Astrocyte of the hippocampus (primary cell): Measurements from ENCODE around the gene GDPD4.

Experiments used
- DNase-seq: peaks from one replicate; pipeline ENCODE4 v3.0.0; 2011; ENCODE audit warnings: low read depth, low spot score

GDPD4 gene

GRCh38 chr11:77244277-77245027 is 57.0 kb downstream of the GDPD4 start:
- peak; percentile 34 for DNase-seq

DNA sequence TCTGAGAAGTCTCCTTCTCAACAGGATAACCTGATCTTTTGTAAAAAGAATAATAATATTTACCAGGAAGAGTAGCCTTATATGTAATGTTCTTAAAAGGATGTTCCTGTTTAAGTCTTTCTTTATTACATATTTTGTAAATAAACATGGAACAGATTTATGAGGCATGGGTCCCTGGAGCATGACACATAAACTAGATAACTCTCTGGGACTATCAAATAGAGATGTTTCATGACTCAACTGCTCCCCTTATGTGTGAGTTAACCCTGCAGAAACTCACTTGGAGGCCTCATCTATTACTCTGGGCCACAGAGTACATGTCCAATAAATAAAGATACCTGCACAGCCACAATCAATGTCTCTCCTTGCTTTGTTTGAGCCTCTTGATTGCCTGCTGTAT is 64.6 kb downstream of the GDPD4 start:
- no peak for DNase-seq

DNA sequence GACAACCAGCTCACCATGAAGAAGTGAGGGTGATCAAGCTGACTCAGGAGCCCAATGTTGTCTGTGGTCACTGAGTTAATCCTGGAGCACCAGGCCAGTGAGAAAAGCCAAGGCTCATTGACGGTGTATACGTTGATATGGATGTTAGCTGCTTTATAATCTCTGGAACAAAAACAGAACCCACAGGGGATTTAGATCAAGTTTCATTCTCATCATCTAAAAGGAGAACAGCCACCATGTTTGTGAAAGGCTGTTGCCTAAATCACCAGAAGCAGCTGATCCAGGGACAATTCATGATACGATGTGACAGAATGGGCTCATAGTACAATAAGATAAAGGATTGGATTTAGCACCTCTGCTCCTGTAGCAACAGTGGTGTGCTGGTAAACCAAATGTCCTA is 68.5 kb downstream of the GDPD4 start:
- DNase-seq: no peak

GRCh38 chr11:77232242-77232641 is 69.2 kb downstream of the GDPD4 start:
- no peak for DNase-seq

DNA sequence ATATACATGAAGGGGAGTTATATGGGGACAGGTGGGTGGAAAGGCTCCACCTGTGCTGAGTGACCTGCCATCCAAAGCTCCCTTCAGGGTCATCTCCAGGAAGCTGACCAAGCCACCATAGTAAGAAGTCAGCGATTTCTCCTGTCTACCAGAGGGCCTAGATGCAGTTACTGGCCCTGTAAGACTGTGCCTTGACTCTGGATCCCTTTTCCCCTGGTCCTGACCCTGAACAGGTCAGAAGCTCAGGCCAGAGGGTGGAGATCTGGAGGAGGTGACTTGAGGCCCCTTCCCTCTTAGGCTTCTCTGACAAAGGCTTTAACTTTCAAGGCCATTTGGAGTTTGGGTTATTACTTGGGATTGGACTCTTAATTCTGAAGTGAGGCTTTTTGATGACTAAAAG is 69.7 kb downstream of the GDPD4 start:
- no peak for DNase-seq

- no peak for DNase-seq
Measured at GRCh38 chr11:77230878-77231605, 70.4 kb downstream of the GDPD4 start.

DNA sequence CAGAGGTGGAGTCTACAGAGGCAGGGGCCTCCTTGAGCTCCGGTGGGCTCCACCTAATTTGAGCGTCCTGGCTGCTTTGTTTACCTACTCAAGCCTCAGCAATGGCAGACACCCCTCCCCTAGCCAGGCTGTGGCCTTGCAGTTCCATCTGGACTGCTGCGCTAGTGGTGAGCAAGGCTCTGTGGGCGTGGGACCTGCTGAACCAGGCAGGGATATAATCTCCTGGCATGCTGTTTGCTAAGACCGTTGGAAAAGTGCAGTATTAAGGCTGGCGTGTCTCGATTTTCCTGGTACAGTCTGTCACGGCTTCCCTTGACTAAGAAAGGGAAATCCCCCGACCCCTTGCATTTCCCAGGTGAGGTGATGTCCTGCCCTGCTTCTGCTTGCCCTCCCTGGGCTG is 77.7 kb downstream of the GDPD4 start:
- DNase-seq: no peak

GRCh38 chr11:77217156-77217555 is 84.3 kb downstream of the GDPD4 start:
- no peak for DNase-seq

DNA sequence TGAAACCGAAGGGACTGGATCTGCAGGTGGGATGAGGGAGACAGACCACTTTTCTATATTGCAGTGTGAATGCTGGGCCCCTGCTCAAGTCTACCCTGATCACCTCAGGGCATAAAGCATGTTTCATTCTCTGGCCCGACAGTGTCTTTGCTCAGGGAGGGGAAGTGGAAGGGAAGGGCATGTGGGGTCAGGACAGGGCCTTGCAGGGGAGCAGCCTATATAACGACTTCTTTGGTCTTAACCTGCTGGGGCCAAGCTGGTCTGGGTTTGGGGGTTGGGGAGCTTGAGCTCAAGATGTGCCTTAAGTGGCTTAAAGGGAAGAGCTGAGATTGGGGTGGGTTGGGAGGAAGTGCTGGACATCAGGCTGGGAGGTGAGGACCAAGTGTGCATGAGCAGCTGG is 86.4 kb downstream of the GDPD4 start:
- no peak for DNase-seq

GRCh38 chr11:77214557-77214956 is 86.9 kb downstream of the GDPD4 start:
- DNase-seq: no peak

DNA sequence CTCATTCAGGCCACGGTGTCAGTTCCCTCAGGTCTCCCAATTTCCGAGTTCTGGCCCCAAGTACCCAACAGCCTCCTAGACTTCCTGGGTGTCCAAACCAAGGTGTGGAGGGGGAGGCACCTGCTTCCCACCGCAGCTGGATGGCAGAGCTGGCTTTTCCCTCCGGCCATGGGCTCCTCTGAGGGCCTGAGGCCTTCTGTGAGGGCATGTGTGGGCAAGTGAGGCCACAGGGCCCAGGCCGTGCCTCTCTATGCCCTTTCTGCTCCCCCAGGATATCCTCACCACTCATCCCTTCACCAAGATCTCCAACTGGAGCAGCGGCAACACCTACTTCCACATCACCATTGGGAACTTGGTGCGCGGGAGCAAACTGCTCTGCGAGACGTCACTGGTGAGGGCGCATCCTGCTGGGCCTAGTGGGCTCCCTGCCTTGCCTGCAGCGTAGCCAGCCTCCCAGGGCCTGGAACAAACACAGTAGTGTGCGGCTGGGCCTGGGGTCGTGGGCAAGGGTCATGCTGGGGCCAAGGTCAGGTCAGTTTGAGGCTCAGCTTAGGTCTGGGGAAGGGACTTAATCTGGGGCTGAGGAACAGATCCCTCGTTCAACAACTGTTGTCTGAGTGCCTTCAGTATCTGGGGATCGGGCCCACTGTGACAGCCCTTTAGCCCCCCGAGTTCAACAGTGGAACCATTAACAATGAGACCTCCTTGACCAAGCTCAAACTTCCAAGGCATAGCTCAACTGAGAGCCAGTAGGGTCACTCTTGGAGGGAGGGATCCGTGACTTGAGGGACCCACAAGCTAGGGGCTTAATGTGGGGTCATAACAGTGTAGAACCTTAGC is 87.7 kb downstream of the GDPD4 start:
- DNase-seq: no peak

DNA sequence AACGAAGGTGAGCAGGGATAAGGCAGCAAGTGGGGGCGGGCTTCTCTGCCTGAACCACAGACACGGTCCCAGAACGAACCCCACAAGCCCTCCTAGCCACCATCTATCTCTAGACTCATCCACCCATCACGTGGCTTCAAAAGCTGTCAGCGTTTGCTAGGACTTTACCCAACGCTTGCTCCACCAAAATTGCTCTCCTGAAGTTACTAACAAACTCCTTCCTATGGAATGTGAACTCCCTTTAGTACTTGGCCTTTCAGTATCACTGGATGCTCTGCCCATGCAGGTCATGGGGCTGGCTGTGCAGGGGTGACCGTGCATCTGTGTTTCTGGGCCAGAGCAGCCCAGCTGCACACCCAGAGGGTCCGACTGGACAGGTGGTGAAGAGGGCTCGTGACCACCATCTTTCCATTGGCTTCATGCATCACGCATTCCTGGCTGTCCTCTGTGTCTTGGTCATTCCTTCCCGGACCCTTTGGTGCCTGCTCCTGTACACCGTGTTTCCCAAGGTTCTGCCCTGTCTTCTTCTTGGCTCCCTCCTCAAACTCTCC is 88.4 kb downstream of the GDPD4 start:
- no peak for DNase-seq

DNA sequence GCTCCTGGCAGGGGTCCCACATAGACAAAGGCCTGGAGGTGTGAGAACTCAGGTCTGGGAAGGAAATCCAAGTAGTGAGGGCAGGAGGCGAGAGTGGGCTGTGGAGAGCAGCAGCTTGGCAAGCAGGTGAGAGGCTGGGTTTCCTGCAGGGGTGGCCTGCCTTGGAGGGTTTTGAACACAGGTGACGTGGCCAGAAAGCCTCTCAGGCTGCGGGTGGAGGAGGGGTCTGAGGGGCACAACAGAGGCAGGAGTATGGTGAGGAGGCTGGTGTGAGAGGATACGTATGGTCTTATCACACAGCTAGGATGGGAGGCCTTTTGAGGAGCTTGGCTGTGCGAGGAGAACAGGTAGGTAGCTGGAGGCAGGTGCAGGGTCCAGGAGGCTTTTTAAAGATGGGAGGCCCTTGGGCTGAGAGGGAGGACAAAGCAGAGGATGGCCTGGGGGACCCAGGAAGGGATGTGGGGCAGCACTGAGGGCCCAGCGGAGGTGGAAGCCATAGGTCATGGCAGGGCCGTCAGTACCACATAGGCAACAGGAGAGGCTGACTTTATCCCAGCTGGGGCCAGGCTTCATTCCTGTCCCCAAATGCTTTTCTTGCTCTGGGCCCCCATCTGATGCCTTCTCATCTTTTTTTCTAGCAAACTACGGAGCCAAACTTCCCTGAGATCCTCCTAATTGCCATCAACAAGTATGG is 89.0 kb downstream of the GDPD4 start:
- DNase-seq: no peak

DNA sequence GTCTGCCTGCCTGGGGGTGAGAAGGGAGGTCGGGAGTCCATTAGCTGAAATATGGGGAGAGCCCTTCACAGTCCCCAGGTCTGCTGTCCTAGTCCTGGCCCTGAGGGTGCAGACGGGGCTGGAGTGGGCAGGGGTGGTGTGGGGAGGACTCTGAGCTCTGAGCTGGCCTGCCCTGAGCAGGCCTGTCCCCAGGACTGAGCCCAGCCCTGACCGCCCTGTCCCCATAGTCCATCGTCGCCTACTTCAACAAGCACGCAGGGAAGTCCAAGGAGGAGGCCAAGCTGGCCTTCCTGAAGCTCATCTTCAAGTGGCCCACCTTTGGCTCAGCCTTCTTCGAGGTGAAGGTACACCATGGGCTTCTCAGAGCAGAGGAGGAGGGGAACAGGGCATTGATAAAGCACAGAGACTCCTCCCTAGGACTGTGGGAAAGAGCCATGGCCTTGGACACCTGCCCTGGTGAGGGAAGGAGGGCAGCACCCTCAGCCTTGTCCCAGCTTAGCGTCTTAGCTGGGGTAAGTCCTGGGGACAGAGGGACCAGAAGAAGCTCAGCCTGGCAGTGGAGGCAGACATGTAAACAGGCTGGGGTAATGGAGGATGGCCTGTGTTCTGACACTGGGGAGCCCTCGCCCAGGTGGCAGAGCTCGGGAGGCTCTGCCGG is 89.8 kb downstream of the GDPD4 start:
- no peak for DNase-seq

GRCh38 chr11:77211040-77211451 is 90.4 kb downstream of the GDPD4 start:
- DNase-seq: no peak

DNA sequence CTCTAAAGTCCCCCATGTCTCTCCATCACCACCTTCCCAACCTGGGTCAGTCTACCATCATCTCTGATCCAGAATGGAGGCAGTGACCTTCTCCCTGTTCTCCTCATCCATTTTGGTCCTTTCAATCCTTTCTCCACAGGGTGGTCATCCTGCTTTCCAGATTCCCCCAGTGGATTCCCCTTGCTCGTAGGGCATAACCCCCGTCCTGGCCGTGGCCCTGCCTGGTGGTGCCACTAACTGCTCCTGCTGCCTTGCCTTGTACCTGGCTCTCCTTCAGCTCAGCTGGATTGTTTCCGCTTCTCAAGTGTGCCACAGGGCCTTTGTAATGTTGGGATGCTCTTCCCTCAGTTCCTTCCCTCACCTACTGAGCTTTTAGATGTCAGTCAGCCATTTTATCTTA is 91.8 kb downstream of the GDPD4 start:
- no peak for DNase-seq

DNA sequence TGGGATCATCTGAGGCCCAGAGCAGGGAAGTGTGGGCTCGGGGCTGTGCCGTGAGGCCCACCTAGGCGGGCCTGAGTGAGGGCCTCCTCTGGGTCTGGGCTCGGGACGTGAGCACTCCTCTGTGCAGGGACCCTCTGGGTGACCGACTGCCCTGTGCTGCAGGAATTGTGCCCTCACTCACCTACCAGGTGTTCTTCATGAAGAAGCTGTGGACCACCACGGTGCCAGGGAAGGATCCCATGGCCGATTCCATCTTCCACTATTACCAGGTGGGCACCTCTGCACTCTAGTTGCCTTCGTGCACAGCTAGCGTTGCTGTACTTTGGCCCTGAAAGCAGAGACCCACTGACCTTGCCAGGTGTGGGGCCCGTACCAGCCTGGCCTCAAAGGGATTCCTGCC is 93.0 kb downstream of the GDPD4 start:
- DNase-seq: no peak

GRCh38 chr11:77207618-77208313 is 93.7 kb downstream of the GDPD4 start:
- DNase-seq: peak; percentile 39

- no peak for DNase-seq
Measured at GRCh38 chr11:77207019-77207485, 94.4 kb downstream of the GDPD4 start.
